OCI-LY3 (cell line): Measurements from ENCODE around the gene NPC1L1.

Experiments
- EZH2phosphoT487 ChIP-seq: fragments of 200-600 bp; shearing (Covaris generic); IDR thresholded peaks from 2 replicates; pipeline ENCODE4 v1.6.1; 2018; ENCODE audit warnings: antibody characterized with exemption, mixed run types, low read depth
- TF ChIP-seq, protein P1 (sequence below): fragments of 200-600, 300-600 bp; sonication (generic); IDR thresholded peaks from 2 replicates; pipeline ENCODE4 v1.5.1; 2014; ENCODE audit warnings: antibody characterized with exemption, low read length, low read depth

DNA sequence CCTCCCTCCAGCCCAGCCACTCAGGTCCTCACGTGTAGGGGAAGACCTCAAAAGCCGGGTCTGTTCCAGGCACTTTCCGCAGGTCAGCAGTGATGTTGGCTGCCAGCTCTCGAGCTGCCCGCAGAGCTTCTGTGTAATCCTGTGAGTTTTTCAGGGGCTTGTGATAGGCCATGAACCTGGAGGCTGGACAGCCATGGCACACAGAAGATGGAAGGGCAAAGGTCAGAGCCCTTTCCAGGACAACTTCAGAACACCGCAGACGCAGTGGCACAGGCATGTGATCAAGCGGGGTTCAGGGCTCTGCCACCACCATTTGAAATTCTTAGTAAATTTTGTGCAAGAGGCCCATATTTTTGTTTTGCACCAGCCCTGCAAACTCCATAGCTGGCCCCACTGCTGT lies 24.0 kb downstream of the NPC1L1 start:
- TF ChIP-seq, protein P1, sequence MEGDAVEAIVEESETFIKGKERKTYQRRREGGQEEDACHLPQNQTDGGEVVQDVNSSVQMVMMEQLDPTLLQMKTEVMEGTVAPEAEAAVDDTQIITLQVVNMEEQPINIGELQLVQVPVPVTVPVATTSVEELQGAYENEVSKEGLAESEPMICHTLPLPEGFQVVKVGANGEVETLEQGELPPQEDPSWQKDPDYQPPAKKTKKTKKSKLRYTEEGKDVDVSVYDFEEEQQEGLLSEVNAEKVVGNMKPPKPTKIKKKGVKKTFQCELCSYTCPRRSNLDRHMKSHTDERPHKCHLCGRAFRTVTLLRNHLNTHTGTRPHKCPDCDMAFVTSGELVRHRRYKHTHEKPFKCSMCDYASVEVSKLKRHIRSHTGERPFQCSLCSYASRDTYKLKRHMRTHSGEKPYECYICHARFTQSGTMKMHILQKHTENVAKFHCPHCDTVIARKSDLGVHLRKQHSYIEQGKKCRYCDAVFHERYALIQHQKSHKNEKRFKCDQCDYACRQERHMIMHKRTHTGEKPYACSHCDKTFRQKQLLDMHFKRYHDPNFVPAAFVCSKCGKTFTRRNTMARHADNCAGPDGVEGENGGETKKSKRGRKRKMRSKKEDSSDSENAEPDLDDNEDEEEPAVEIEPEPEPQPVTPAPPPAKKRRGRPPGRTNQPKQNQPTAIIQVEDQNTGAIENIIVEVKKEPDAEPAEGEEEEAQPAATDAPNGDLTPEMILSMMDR: no peak
- TF ChIP-seq EZH2phosphoT487: no peak
